ENCODE results near the gene DGKI.

- TF ChIP-seq CTCF (IDR thresholded peaks at IDR 0.05): no peak
- TF ChIP-seq POLR2A (IDR thresholded peaks at IDR 0.05): no peak
Observed at GRCh38 chr7:137373507-137373906, 473.3 kb downstream of the DGKI start.
